ENCODE measurements around the gene STAU1. TPM values are rescaled to one million over a fixed set of nuclear protein-coding genes. Genes with fewer than 3 reads are reported as not detected.

STAU1 gene
- total RNA-seq, 2 donors from 2014 or later = 73.3 to 88.2 TPM

DNA sequence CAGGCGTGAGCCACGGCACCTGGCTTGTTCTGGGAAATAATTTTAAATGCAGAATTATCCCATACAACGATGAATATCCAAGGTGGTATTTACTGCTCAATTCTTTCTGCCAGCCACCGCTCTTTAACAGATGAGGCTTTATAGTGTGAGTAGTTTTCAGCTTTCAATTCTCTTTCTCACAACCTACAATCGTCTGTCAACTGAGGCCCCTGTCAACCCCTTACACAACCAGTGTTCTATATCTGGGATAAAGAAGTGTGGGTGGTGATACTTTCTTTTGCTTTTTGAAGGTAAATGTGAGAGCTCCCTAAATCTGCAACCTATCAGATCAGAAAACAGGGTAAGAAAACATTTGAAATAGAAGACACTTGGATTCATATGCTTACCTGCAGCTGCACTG is 22.5 kb downstream of the STAU1 start:
- H3K4me3 Mint-ChIP-seq = peak overlapping the region; percentile 75
- peaks cover 80% of the 10 kb centered on the region for H3K36me3 Mint-ChIP-seq (ENCODE audit: low read depth)
- peaks cover 34% of the 10 kb centered on the region for H3K4me1 Mint-ChIP-seq
- H3K9me3 Mint-ChIP-seq = no peaks in the 10 kb centered on the region
- peak; percentile 77 for ATAC-seq (replicated peaks)
- peak overlapping the region; percentile 98 for H3K27ac Mint-ChIP-seq
- H3K27me3 Mint-ChIP-seq = no peaks in the 10 kb centered on the region

DNA sequence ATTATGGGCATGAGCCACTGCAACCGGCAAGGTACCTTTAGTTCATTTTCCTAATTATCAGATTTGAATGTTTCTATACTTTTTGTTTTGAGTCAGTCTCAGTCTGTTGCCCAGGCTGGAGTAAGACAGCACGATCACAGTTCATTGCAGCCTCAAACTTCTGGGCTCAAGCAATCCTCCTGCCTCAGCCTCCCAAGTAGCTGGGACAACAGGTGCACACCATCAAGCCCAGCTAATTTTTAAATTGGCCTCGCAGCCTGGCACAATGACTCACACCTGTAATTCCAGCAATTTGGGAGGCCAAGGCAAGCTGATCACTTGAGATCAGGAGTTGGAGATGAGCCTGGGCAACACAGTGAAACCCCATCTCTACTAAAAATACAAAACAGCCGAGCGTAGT is 24.4 kb downstream of the STAU1 start:
- Mint-ChIP-seq H3K27ac (no peak overlapping the region), H3K4me3 (no peak overlapping the region), H3K9me3 (no peaks in the 10 kb centered on the region), H3K36me3 (ENCODE audit: low read depth) (peaks cover 88% of the 10 kb centered on the region), H3K27me3 (no peaks in the 10 kb centered on the region), H3K4me1 (peaks cover 41% of the 10 kb centered on the region)
- no peak for ATAC-seq (replicated peaks)

DNA sequence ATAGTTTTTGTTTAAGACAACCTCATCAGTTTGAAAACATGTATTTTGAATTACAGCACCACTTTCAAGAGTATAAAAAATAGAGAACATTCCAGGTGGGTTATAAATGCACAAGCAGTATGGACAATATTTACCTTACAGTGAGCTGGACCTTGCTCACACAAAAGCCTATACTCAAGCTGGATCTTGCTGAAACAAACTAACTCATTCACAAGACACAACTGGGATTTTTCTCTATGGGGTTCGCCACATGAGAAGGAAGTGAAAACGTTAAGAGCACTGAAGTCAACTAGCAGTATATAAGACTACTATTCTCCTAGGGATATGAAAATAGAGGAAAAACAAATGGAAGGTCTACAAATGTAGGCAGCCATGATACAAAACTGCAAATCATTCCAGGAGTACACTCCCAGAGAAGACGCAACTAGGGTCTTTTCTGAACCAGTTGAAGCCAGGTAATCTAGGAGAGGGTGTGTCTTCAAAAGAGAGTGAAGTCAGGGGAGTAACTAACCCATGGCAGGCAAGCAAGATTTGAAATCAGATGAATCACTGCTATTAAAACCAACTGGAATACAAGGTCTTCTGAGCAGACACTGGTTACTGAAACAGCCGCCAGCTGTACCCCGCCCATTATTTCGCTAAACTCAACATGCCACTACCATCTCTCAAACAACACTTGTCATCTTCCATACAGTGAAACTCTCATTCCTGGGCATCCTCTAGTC is 26.5 kb downstream of the STAU1 start:
- Mint-ChIP-seq H3K4me1 (peaks cover 30% of the 10 kb centered on the region), H3K9me3 (no peaks in the 10 kb centered on the region), H3K4me3 (peak overlapping the region; percentile 55), H3K27ac (no peak overlapping the region), H3K36me3 (ENCODE audit: low read depth) (peaks cover 95% of the 10 kb centered on the region), H3K27me3 (no peaks in the 10 kb centered on the region)
- ATAC-seq (replicated peaks) = no peak

GRCh38 chr20:49160057-49160929 is 27.8 kb downstream of the STAU1 start:
- H3K36me3 Mint-ChIP-seq (ENCODE audit: low read depth) = peaks cover 91% of the 10 kb centered on the region
- peak overlapping the region; percentile 80 for H3K27ac Mint-ChIP-seq
- H3K27me3 Mint-ChIP-seq = no peaks in the 10 kb centered on the region
- peak overlapping the region; percentile 55 for H3K4me3 Mint-ChIP-seq
- no peaks in the 10 kb centered on the region for H3K9me3 Mint-ChIP-seq
- peaks cover 19% of the 10 kb centered on the region for H3K4me1 Mint-ChIP-seq
- peak; percentile 86 for ATAC-seq (replicated peaks)

DNA sequence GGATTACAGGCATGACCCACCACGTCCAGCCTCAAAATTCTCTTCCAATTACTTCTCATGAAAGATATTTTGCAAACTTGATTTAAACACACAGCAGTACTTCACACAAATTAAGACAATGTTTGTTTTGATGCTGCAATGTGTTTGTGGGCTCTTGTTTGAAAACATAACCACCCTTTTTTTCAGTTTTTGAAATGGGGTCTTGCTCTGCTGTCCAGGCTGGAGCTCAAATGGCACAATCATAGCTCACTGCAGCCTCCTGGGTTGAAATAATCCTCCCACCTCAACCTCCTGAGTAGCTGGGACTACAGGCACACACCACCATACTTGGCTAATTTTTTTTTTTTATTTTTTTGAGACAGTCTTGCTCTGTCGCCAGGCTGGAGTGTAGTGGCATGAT is 31.0 kb downstream of the STAU1 start:
- H3K4me3 Mint-ChIP-seq = no peak overlapping the region
- peaks cover 23% of the 10 kb centered on the region for H3K4me1 Mint-ChIP-seq
- peak overlapping the region; percentile 30 for H3K27ac Mint-ChIP-seq

GRCh38 chr20:49156481-49156880 is 31.7 kb downstream of the STAU1 start:
- Mint-ChIP-seq H3K27ac (peak overlapping the region; percentile 30), H3K36me3 (ENCODE audit: low read depth) (peaks cover 94% of the 10 kb centered on the region), H3K4me1 (peaks cover 18% of the 10 kb centered on the region), H3K4me3 (no peak overlapping the region), H3K27me3 (no peaks in the 10 kb centered on the region), H3K9me3 (no peaks in the 10 kb centered on the region)
- ATAC-seq (replicated peaks) = no peak

More for the DNA sequence above, 31.0 kb downstream of the STAU1 start:
- peaks cover 94% of the 10 kb centered on the region for H3K36me3 Mint-ChIP-seq (ENCODE audit: low read depth)
- H3K9me3 Mint-ChIP-seq = no peaks in the 10 kb centered on the region
- H3K27me3 Mint-ChIP-seq = no peaks in the 10 kb centered on the region
- no peak for ATAC-seq (replicated peaks)

- no peak overlapping the region for H3K4me3 Mint-ChIP-seq
- peaks cover 4% of the 10 kb centered on the region for H3K4me1 Mint-ChIP-seq
- peak overlapping the region; percentile 63 for H3K27ac Mint-ChIP-seq
- H3K36me3 Mint-ChIP-seq (ENCODE audit: low read depth) = peaks cover 96% of the 10 kb centered on the region
- no peaks in the 10 kb centered on the region for H3K27me3 Mint-ChIP-seq
- no peaks in the 10 kb centered on the region for H3K9me3 Mint-ChIP-seq
- ATAC-seq (replicated peaks) = no peak
Observed at GRCh38 chr20:49151436-49151835, 36.7 kb downstream of the STAU1 start.

DNA sequence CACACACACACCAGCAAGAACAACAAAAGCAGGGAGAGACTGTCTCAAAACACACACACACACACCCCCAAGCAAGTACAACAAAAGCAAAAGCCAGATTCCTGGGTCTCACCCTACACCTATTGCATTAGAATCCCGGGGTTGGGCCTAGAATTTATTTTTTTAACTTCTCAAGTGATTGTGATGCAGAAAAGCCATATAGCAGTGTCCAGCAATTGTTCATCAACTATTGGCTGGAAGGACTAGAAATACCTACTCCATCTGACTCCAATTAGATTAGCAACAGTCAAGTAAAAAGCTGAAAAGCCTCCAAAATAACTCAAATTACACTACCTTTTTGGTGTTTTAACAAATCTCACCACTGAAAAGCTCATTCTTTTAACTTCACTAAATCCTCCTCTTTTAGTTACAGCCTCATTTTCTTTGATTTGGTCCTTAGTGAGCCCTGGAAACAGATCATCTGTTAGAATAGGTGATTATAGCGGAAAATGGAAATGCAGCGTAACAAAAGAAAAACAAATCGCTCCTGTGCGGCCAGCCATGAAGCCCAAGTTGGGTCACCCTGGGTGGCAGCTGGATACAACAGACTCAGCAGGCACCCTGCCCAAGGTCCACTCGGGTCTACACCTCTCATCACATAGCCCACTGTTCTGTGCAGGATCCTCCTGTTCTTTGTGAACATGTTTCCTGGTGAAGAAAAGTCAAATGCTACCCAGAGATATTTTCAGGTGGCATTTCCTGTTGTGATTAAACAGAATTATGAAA is 38.7 kb downstream of the STAU1 start:
- no peaks in the 10 kb centered on the region for H3K9me3 Mint-ChIP-seq

DNA sequence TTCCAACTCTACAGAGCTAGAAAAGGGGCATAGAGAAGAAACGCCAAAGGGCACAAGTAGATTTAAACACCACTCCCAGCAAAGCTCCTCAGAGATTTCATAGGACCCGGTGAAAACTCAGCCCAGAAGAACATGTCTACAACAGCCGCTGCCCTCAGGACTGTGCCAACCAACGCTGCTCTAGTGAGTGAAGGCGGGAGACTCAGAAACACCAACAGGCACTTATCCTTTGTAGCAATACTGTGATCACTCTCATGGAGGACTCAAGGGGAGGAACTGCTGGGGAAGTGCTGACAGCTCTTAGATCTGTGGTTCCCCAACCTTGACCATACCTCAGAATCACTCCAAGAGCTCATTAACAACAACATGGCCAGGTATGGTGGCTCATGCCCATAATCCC is 39.5 kb downstream of the STAU1 start:
- Mint-ChIP-seq H3K9me3 (no peaks in the 10 kb centered on the region), H3K27ac (no peak overlapping the region), H3K4me3 (no peak overlapping the region), H3K27me3 (no peaks in the 10 kb centered on the region), H3K36me3 (ENCODE audit: low read depth) (peaks cover 97% of the 10 kb centered on the region), H3K4me1 (peaks cover 7% of the 10 kb centered on the region)
- ATAC-seq (replicated peaks) = no peak

More for the DNA sequence above, 38.7 kb downstream of the STAU1 start:
- peaks cover 2% of the 10 kb centered on the region for H3K4me1 Mint-ChIP-seq
- H3K4me3 Mint-ChIP-seq = no peak overlapping the region
- ATAC-seq (replicated peaks) = no peak
- H3K27ac Mint-ChIP-seq = no peak overlapping the region
- H3K27me3 Mint-ChIP-seq = no peaks in the 10 kb centered on the region
- H3K36me3 Mint-ChIP-seq (ENCODE audit: low read depth) = peaks cover 97% of the 10 kb centered on the region

DNA sequence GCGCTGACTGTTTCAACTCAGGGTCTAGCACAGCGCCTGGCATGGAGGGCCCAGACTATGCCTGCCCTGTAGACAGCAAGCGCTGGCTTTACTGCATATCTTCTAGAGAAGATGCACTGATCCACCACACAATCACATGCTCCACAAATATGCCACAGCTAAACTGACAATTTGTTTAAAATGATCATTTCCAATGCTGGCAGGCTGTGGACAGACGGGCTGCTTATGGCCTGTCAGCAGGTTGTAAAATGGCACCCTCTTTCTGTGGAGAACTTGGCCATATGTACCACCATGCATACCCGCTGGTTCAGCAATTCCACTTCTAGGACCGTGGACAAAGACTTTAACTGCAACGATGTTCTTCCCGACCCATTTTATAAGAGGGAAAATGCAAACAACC is 40.8 kb downstream of the STAU1 start:
- no peak for ATAC-seq (replicated peaks)
- no peaks in the 10 kb centered on the region for H3K27me3 Mint-ChIP-seq
- H3K9me3 Mint-ChIP-seq = no peaks in the 10 kb centered on the region
- no peak overlapping the region for H3K27ac Mint-ChIP-seq
- H3K4me3 Mint-ChIP-seq = no peak overlapping the region
- peaks cover 96% of the 10 kb centered on the region for H3K36me3 Mint-ChIP-seq (ENCODE audit: low read depth)
- H3K4me1 Mint-ChIP-seq = peaks cover 7% of the 10 kb centered on the region

DNA sequence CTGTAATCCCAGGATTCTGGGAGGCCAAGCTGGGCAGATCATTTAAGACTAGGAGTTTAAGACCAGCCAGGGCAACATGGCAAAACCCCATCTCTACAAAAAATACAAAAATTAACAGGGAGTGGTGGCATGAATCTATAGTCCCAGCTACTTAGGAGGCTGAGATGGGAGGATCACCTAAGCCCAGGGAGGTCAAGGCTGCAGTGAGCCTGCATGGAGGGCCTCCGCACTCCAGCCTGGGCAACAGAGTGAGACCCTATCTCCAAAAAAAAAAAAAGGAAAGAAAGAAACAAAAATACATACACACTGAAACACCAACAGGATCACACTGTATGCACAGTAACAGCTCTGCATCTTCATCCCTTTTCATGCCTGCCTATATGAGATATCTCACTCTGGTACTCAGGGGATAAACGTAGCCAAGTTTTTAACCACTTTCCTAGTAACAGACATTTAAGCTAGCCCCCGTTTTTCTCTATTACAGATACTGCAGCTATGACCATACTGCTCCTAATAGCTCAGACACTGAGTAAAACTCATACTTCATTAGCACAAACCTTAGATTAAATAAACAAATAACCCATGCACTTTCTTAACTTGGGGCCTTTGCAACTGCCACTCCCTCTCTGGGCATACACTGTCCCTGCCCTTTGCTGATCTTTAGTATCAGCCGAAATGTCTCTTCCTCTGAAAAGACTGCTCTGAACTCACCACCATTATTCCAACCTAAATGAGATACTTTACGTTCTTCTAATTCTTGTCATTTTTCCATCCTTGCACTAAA is 41.5 kb downstream of the STAU1 start:
- H3K4me3 Mint-ChIP-seq = no peak overlapping the region
- no peak for ATAC-seq (replicated peaks)
- peaks cover 91% of the 10 kb centered on the region for H3K36me3 Mint-ChIP-seq (ENCODE audit: low read depth)
- no peak overlapping the region for H3K27ac Mint-ChIP-seq
- H3K9me3 Mint-ChIP-seq = no peaks in the 10 kb centered on the region
- H3K4me1 Mint-ChIP-seq = peaks cover 7% of the 10 kb centered on the region
- H3K27me3 Mint-ChIP-seq = no peaks in the 10 kb centered on the region

DNA sequence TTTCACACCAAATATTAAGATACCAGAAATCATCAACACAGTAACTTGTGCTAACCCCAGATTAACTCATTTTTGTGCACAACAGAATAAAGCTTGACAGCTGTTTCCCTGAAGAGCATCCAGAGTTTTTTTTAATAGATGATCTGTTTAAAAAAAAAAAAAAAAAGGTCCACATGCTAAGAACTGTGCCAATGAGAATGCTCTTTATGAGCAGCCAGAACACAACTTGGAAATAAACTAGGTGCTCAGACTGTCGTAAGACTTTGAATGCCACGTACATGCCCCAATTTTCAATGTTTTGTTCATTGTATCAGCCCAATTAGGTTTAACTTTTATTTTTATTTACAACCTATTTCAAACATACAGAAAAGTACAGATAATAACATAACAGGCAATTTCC is 47.3 kb downstream of the STAU1 start:
- peaks cover 7% of the 10 kb centered on the region for H3K4me1 Mint-ChIP-seq
- H3K27ac Mint-ChIP-seq = no peak overlapping the region
- no peaks in the 10 kb centered on the region for H3K9me3 Mint-ChIP-seq
- ATAC-seq (replicated peaks) = no peak
- peaks cover 85% of the 10 kb centered on the region for H3K36me3 Mint-ChIP-seq (ENCODE audit: low read depth)
- no peak overlapping the region for H3K4me3 Mint-ChIP-seq
- no peaks in the 10 kb centered on the region for H3K27me3 Mint-ChIP-seq

DNA sequence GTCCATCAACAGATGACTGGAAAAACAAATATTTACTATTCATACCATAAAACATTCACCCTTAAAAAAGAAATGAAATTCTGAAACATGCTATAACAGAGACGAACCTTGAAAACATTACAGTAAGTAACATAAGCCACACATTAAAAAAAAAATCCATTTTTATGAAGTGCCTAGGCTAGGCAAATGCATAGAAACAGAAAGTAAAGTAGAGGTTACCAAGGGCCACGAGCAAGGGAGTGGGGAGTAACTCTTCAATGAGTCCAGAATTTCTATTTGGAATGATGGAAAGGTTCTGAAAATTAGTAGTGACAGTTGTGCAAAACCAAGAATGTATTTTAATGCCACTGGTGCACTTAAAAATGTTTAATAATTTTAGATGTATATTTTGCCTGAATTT is 47.7 kb downstream of the STAU1 start:
- ATAC-seq (replicated peaks) = no peak
- no peak overlapping the region for H3K4me3 Mint-ChIP-seq
- no peaks in the 10 kb centered on the region for H3K9me3 Mint-ChIP-seq
- H3K36me3 Mint-ChIP-seq (ENCODE audit: low read depth) = peaks cover 85% of the 10 kb centered on the region
- peaks cover 7% of the 10 kb centered on the region for H3K4me1 Mint-ChIP-seq
- no peak overlapping the region for H3K27ac Mint-ChIP-seq
- no peaks in the 10 kb centered on the region for H3K27me3 Mint-ChIP-seq

GRCh38 chr20:49138431-49138830 is 49.7 kb downstream of the STAU1 start:
- Mint-ChIP-seq H3K4me1 (no peaks in the 10 kb centered on the region), H3K27ac (no peak overlapping the region), H3K27me3 (no peaks in the 10 kb centered on the region), H3K9me3 (no peaks in the 10 kb centered on the region), H3K4me3 (no peak overlapping the region), H3K36me3 (ENCODE audit: low read depth) (peaks cover 86% of the 10 kb centered on the region)
- ATAC-seq (replicated peaks) = no peak

Data from activated T-helper 17 cell treated with anti-CD3 and anti-CD28 coated beads, Interleukin-2, amount 50 U/mL, for 72 hours (primary cell).